SK-N-SH (cell line): ENCODE results near the gene DVL3. TPM values are rescaled to one million over a fixed set of nuclear protein-coding genes. Genes with fewer than 3 reads are reported as not detected.

ENCODE experiments used
- CTCF ChIA-PET: fragments of 300-600, 350-600 bp; formaldehyde crosslinking; extraction: SDS; loops from one replicate; lab custom pipeline; 2021; lab: Yijun Ruan, JAX
- POLR2A ChIA-PET: fragments of 350-600 bp; sonication (Branson Sonifier 250); formaldehyde crosslinking; extraction: SDS; loops from one replicate; lab custom pipeline; 2020; ENCODE audit warnings: antibody characterized with exemption, inconsistent platforms; lab: Yijun Ruan, JAX
- DNase-seq: peaks from one replicate; pipeline ENCODE4 v3.0.0; 2012
- H2AFZ ChIP-seq: fragments of 200-600 bp; sonication (generic); 2 replicates; pipeline ENCODE4 v1.8.1; 2016; ENCODE audit warnings: antibody characterized with exemption, mild to moderate bottlenecking, low read depth
- H3F3A ChIP-seq: fragments of 200-600 bp; sonication (generic); replicated peaks from 2 replicates; pipeline ENCODE3; 2016; ENCODE audit warnings: antibody characterized with exemption, mild to moderate bottlenecking; ENCODE audit not compliant: insufficient read depth
- H3K27ac ChIP-seq, 2 experiments: fragments of 200-500 bp in 1 of 2; fragments of 200-600 bp in 1 of 2; sonication (Bioruptor generic) in 1 of 2; sonication (generic), shearing (Covaris generic) in 1 of 2; 2 replicates each; pipeline versions ENCODE4 v1.5.1 to v1.6.1; 2014 to 2016; ENCODE audit warnings: low read depth in 2 of 2, inconsistent platforms in 1 of 2, low read length in 1 of 2, mild to moderate bottlenecking in 1 of 2, mixed read lengths in 1 of 2
- H3K27me3 ChIP-seq: fragments of 200-600 bp; sonication (generic), shearing (Covaris generic); 2 replicates; pipeline ENCODE4 v1.6.1; 2016; ENCODE audit warnings: mixed run types; ENCODE audit not compliant: insufficient read depth
- H3K36me3 ChIP-seq, 2 experiments: fragments of 200-500 bp in 1 of 2; fragments of 200-600 bp in 1 of 2; sonication (Bioruptor generic) in 1 of 2; sonication (generic) in 1 of 2; replicated peaks in 1 of 2; 2 replicates each; pipeline versions ENCODE3 to v1.5.1; 2014 to 2016; ENCODE audit warnings: low read length in 1 of 2, mild to moderate bottlenecking in 1 of 2; ENCODE audit not compliant: insufficient read depth in 2 of 2, control insufficient read depth in 1 of 2
- H3K4me1 ChIP-seq, 2 experiments: fragments of 200-500 bp in 1 of 2; fragments of 200-600 bp in 1 of 2; sonication (Bioruptor generic) in 1 of 2; sonication (generic), shearing (Covaris generic) in 1 of 2; 2 replicates each; pipeline versions ENCODE4 v1.5.1 to v1.6.1; 2014 to 2016; ENCODE audit warnings: low read depth in 1 of 2, low read length in 1 of 2, mixed run types in 1 of 2; ENCODE audit not compliant: insufficient read depth in 2 of 2, control insufficient read depth in 1 of 2
- H3K4me2 ChIP-seq: fragments of 200-600 bp; sonication (generic), shearing (Covaris generic); 2 replicates; pipeline ENCODE4 v1.6.1; 2017; ENCODE audit warnings: mixed run types
- H3K4me3 ChIP-seq, 2 experiments: fragments of 200-500 bp in 1 of 2; fragments of 200-600 bp in 1 of 2; sonication (Bioruptor generic) in 1 of 2; sonication (generic), shearing (Covaris generic) in 1 of 2; 2 replicates each; pipeline versions ENCODE4 v1.5.1 to v1.8.1; 2014 to 2016; ENCODE audit warnings: low read depth in 2 of 2, inconsistent platforms in 1 of 2, low read length in 1 of 2, mild to moderate bottlenecking in 1 of 2, mixed read lengths in 1 of 2, moderate library complexity in 1 of 2
- H3K79me2 ChIP-seq: fragments of 200-600 bp; sonication (generic); 2 replicates; pipeline ENCODE4 v1.8.1; 2017; ENCODE audit warnings: mild to moderate bottlenecking; ENCODE audit not compliant: insufficient read depth
- H3K9ac ChIP-seq: fragments of 200-600 bp; sonication (generic); 2 replicates; pipeline ENCODE4 v1.6.1; 2017; ENCODE audit warnings: mixed run types
- H3K9me2 ChIP-seq: fragments of 200-600 bp; sonication (generic); 2 replicates; pipeline ENCODE4 v1.6.1; 2017; ENCODE audit warnings: mixed run types
- H3K9me3 ChIP-seq: fragments of 200-600 bp; sonication (generic); 2 replicates; pipeline ENCODE4 v1.6.1; 2017; ENCODE audit warnings: mixed run types, mild to moderate bottlenecking, moderate library complexity
- H4K20me1 ChIP-seq: fragments of 200-600 bp; sonication (generic); 2 replicates; pipeline ENCODE4 v1.6.1; 2017; ENCODE audit warnings: mild to moderate bottlenecking, mixed run types; ENCODE audit not compliant: insufficient read depth
- CHD2 ChIP-seq: fragments of 150-350 bp; IDR thresholded peaks from 2 replicates; pipeline ENCODE4 v1.6.1; 2018; ENCODE audit warnings: low read length; ENCODE audit not compliant: partially characterized antibody
- FOSL2 ChIP-seq: IDR thresholded peaks from 2 replicates; pipeline ENCODE4 v1.4.0; 2012; ENCODE audit warnings: low read depth, mild to moderate bottlenecking, moderate library complexity, borderline replicate concordance
- GABPA ChIP-seq: IDR thresholded peaks from 2 replicates; pipeline ENCODE4 v1.4.0; 2012; ENCODE audit warnings: low read depth, mild to moderate bottlenecking
- NFIC ChIP-seq: IDR thresholded peaks from 2 replicates; pipeline ENCODE4 v1.4.0; 2012; ENCODE audit warnings: borderline replicate concordance
- PBX3 ChIP-seq: IDR thresholded peaks from 2 replicates; pipeline ENCODE4; 2012
- RCOR1 ChIP-seq: fragments of 150-350 bp; IDR thresholded peaks from 2 replicates; pipeline ENCODE4 v1.6.1; 2017; ENCODE audit warnings: antibody characterized with exemption, low read length
- TCF12 ChIP-seq: IDR thresholded peaks from 2 replicates; pipeline ENCODE4 v1.4.0; 2012
- USF1 ChIP-seq: IDR thresholded peaks from 2 replicates; pipeline ENCODE4 v1.4.0; 2012; ENCODE audit warnings: low read depth, borderline replicate concordance
- ZBTB33 ChIP-seq: IDR thresholded peaks from 2 replicates; pipeline ENCODE4 v1.4.0; 2012; ENCODE audit warnings: low read depth, borderline replicate concordance
- WGBS: methylation state at CpG from one replicate; pipeline ENCODE4 v1.1.6; 2017; ENCODE audit warnings: low lambda C conversion rate; 5-methylcytosine and 5-hydroxymethylcytosine counted together
- polyA plus RNA-seq, 3 experiments: library from polyadenylated mRNA; depleted of rRNA; stranded (reverse); fragments of >200 nt; gene quantifications; 2 replicates each; pipeline ENCODE4 v1.2.3, GENCODE V29; 2012
- TF ChIP-seq, protein P1 (sequence below): fragments of 200-600 bp; sonication (generic); IDR thresholded peaks from 2 replicates; pipeline ENCODE4 v1.6.1; 2017; ENCODE audit warnings: antibody characterized with exemption, mild to moderate bottlenecking, moderate library complexity
- TF ChIP-seq, protein P2 (sequence below): IDR thresholded peaks from 2 replicates; pipeline ENCODE4 v1.4.0; 2012; ENCODE audit warnings: low read depth
- TF ChIP-seq, protein P3 (sequence below): fragments of 150-350 bp; IDR thresholded peaks from 2 replicates; pipeline ENCODE4 v1.6.1; 2017; ENCODE audit warnings: antibody characterized with exemption, low read length, low read depth, borderline replicate concordance
- TF ChIP-seq, protein P4 (sequence below): IDR thresholded peaks from 2 replicates; pipeline ENCODE4 v1.6.1; 2012; ENCODE audit warnings: mild to moderate bottlenecking, low read depth, low read length, moderate library complexity

The DVL3 gene
- polyA plus RNA-seq, 1 of the 3 experiments (the other 2 are of a cell fraction), result 29.6 TPM

DNA sequence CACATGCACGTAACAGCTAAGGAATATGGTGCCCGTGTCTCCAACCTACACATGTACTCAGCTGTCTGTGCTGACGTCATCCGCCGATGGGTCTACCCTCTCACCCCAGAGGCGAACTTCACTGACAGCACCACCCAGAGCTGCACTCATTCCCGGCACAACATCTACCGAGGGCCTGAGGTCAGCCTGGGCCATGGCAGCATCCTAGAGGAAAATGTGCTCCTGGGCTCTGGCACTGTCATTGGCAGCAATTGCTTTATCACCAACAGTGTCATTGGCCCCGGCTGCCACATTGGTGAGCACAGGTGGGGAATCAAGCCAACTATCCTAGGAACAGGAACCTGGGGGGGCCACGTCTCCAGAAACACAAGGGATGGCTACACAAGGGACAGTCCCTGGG is 14.7 kb upstream of the DVL3 start:
- peaks cover 60% of the 10 kb centered on the region for H3K79me2 ChIP-seq
- H4K20me1 ChIP-seq, result no peaks in the 10 kb centered on the region
- WGBS, result 96% methylated on average over 10 of the region's 10 CpGs
- no peak for DNase-seq
- no peak overlapping the region for H3K27ac ChIP-seq
- POLR2A ChIA-PET, result no interaction called here
- H3K9me3 ChIP-seq, result no peaks in the 10 kb centered on the region
- H3K27me3 ChIP-seq, result no peaks in the 10 kb centered on the region
- H3K4me2 ChIP-seq, result no peak overlapping the region
- H3F3A ChIP-seq, result no peaks in the 10 kb centered on the region
- CTCF ChIA-PET, result no interaction called here
- H2AFZ ChIP-seq, result no peak overlapping the region
- no peak overlapping the region for H3K9ac ChIP-seq
- peaks cover 37 to 63% of the 10 kb centered on the region in 2 experiments for H3K36me3 ChIP-seq
- H3K4me3 ChIP-seq, result no peak overlapping the region
- no peaks in the 10 kb centered on the region for H3K9me2 ChIP-seq
- TF ChIP-seq, protein P1, sequence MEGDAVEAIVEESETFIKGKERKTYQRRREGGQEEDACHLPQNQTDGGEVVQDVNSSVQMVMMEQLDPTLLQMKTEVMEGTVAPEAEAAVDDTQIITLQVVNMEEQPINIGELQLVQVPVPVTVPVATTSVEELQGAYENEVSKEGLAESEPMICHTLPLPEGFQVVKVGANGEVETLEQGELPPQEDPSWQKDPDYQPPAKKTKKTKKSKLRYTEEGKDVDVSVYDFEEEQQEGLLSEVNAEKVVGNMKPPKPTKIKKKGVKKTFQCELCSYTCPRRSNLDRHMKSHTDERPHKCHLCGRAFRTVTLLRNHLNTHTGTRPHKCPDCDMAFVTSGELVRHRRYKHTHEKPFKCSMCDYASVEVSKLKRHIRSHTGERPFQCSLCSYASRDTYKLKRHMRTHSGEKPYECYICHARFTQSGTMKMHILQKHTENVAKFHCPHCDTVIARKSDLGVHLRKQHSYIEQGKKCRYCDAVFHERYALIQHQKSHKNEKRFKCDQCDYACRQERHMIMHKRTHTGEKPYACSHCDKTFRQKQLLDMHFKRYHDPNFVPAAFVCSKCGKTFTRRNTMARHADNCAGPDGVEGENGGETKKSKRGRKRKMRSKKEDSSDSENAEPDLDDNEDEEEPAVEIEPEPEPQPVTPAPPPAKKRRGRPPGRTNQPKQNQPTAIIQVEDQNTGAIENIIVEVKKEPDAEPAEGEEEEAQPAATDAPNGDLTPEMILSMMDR, result no peak
- TF ChIP-seq, protein P2, sequence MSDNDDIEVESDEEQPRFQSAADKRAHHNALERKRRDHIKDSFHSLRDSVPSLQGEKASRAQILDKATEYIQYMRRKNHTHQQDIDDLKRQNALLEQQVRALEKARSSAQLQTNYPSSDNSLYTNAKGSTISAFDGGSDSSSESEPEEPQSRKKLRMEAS, result no peak
- no peak for TF ChIP-seq GABPA
- no peak for TF ChIP-seq TCF12
- TF ChIP-seq PBX3, result no peak
- TF ChIP-seq, protein P3, sequence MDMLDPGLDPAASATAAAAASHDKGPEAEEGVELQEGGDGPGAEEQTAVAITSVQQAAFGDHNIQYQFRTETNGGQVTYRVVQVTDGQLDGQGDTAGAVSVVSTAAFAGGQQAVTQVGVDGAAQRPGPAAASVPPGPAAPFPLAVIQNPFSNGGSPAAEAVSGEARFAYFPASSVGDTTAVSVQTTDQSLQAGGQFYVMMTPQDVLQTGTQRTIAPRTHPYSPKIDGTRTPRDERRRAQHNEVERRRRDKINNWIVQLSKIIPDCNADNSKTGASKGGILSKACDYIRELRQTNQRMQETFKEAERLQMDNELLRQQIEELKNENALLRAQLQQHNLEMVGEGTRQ, result no peak
- no peak for TF ChIP-seq CHD2
- TF ChIP-seq USF1, result no peak
- no peak for TF ChIP-seq NFIC
- no peak for TF ChIP-seq RCOR1
- TF ChIP-seq FOSL2, result no peak
- TF ChIP-seq ZBTB33, result no peak
- TF ChIP-seq, protein P4, sequence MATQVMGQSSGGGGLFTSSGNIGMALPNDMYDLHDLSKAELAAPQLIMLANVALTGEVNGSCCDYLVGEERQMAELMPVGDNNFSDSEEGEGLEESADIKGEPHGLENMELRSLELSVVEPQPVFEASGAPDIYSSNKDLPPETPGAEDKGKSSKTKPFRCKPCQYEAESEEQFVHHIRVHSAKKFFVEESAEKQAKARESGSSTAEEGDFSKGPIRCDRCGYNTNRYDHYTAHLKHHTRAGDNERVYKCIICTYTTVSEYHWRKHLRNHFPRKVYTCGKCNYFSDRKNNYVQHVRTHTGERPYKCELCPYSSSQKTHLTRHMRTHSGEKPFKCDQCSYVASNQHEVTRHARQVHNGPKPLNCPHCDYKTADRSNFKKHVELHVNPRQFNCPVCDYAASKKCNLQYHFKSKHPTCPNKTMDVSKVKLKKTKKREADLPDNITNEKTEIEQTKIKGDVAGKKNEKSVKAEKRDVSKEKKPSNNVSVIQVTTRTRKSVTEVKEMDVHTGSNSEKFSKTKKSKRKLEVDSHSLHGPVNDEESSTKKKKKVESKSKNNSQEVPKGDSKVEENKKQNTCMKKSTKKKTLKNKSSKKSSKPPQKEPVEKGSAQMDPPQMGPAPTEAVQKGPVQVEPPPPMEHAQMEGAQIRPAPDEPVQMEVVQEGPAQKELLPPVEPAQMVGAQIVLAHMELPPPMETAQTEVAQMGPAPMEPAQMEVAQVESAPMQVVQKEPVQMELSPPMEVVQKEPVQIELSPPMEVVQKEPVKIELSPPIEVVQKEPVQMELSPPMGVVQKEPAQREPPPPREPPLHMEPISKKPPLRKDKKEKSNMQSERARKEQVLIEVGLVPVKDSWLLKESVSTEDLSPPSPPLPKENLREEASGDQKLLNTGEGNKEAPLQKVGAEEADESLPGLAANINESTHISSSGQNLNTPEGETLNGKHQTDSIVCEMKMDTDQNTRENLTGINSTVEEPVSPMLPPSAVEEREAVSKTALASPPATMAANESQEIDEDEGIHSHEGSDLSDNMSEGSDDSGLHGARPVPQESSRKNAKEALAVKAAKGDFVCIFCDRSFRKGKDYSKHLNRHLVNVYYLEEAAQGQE, result no peak
- peaks cover 0 to 8% of the 10 kb centered on the region in 2 experiments; a peak in 1 of 4 replicates for H3K4me1 ChIP-seq
